Measurements from ENCODE around the gene HLA-DOA. TPM values are rescaled to one million over a fixed set of nuclear protein-coding genes. Genes with fewer than 3 reads are reported as not detected.
A peak's percentile ranks its signal among the peaks of the same experiment; 100 is the strongest.

Gene HLA-DOA
- total RNA-seq, 4 donors from 2014 or later: 2.0 to 85.9 (median 20.3) TPM

- WGBS, 2 donors: 25 to 29% methylated on average over 3 of the region's 3 CpGs
- intact Hi-C loops (cut with DNase I): no loop called here
- no peaks in the 10 kb centered on the region for H3K9me3 ChIP-seq
Measured at GRCh38 chr6:32954986-32955802, 54.2 kb downstream of the HLA-DOA start.

GRCh38 chr6:32954267-32954666, 55.1 kb downstream of the HLA-DOA start:
- H3K9me3 ChIP-seq: no peaks in the 10 kb centered on the region
- TF ChIP-seq CTCF (IDR thresholded peaks at IDR 0.05) (no peak), POLR2A (IDR thresholded peaks at IDR 0.05) (no peak)
- H3K27me3 ChIP-seq: no peaks in the 10 kb centered on the region
- no peaks in the 10 kb centered on the region for H3K36me3 ChIP-seq
- no peak for DNase-seq
- no peak overlapping the region for H3K4me3 ChIP-seq (replicated peaks in 1 of 3)
- intact Hi-C loops (cut with DNase I): no loop called here
- no peak overlapping the region for H3K27ac ChIP-seq
- 75 to 94% methylated on average over 4 of the region's 4 CpGs for WGBS, 2 donors
- peaks cover 3 to 9% of the 10 kb centered on the region in 2 donors for H3K4me1 ChIP-seq

More at GRCh38 chr6:32954986-32955802, 54.2 kb downstream of the HLA-DOA start:
- no peaks in the 10 kb centered on the region for H3K27me3 ChIP-seq
- peaks cover 3 to 9% of the 10 kb centered on the region in 2 donors for H3K4me1 ChIP-seq
- no peak overlapping the region for H3K27ac ChIP-seq
- no peak overlapping the region for H3K4me3 ChIP-seq (replicated peaks in 1 of 3)
- TF ChIP-seq POLR2A (IDR thresholded peaks at IDR 0.05) (no peak), CTCF (IDR thresholded peaks at IDR 0.05) (peak in 4 of 6 experiments; percentile 6 to 40 (median 20))
- peak in 1 of 2 donors; percentile 27 for DNase-seq
- no peaks in the 10 kb centered on the region for H3K36me3 ChIP-seq

Other genes starting within 250 kb of the HLA-DOA start
- gene HLA-DQB2, start 246.1 kb downstream of the HLA-DOA start, total RNA-seq: 1 to 10 TPM in 1 of 4 donors, under 1 TPM in 1, not detected in 2; 0.22 to 2.6 TPM
- 1 to 10 TPM in 2 of 4 donors, not detected in 2; 1.3 to 1.6 TPM for gene HLA-DOB, start 192.6 kb downstream of the HLA-DOA start, total RNA-seq
- 10 to 100 TPM in 1 of 4 donors, 1 to 10 TPM in 3; 6.9 to 31.9 (median 8.2) TPM for gene TAP2, start 170.9 kb downstream of the HLA-DOA start, total RNA-seq
- gene PSMB8, start 165.5 kb downstream of the HLA-DOA start, total RNA-seq: 10 to 100 TPM; 27.1 to 46.1 (median 36.3) TPM
- 10 to 100 TPM; 11.0 to 28.5 (median 22.5) TPM for gene TAP1, start 155.9 kb downstream of the HLA-DOA start, total RNA-seq
- gene PSMB9, start 155.4 kb downstream of the HLA-DOA start, total RNA-seq: 10 to 100 TPM in 3 of 4 donors, 1 to 10 TPM in 1; 9.1 to 31.0 (median 18.3) TPM
- gene HLA-DMB, start 68.6 kb downstream of the HLA-DOA start, total RNA-seq: 10 to 100 TPM; 34.7 to 82.9 (median 51.3) TPM
- 10 to 100 TPM; 10.7 to 41.5 (median 27.3) TPM for gene HLA-DMA, start 56.5 kb downstream of the HLA-DOA start, total RNA-seq
- gene BRD2, start 41.0 kb downstream of the HLA-DOA start, total RNA-seq: 100 to 1,000 TPM; 206 to 282 (median 238) TPM
- gene HLA-DPA1, start 64.1 kb upstream of the HLA-DOA start, total RNA-seq: 100 to 1,000 TPM in 1 of 4 donors, 10 to 100 TPM in 3; 15.4 to 172 (median 67.6) TPM
- 10 to 100 TPM; 33.8 to 44.7 (median 41.0) TPM for gene HLA-DPB1, start 66.4 kb upstream of the HLA-DOA start, total RNA-seq
- 1 to 10 TPM in 3 of 4 donors, under 1 TPM in 1; 0.68 to 2.8 (median 2.0) TPM for gene COL11A2, start 182.9 kb upstream of the HLA-DOA start, total RNA-seq
- gene RXRB, start 191.1 kb upstream of the HLA-DOA start, total RNA-seq: 10 to 100 TPM; 29.6 to 46.8 (median 41.2) TPM
- 100 to 1,000 TPM in 3 of 4 donors, 10 to 100 TPM in 1; 90.8 to 191 (median 153) TPM for gene SLC39A7, start 191.3 kb upstream of the HLA-DOA start, total RNA-seq
- gene HSD17B8, start 195.1 kb upstream of the HLA-DOA start, total RNA-seq: 10 to 100 TPM; 30.2 to 79.4 (median 40.9) TPM
- gene RING1, start 198.9 kb upstream of the HLA-DOA start, total RNA-seq: 10 to 100 TPM; 20.3 to 40.2 (median 24.7) TPM

Measured in thyroid gland (tissue), 4 donors.